GM12878 (cell line): ENCODE data around the gene CAPN7. TPM values are rescaled to one million over a fixed set of nuclear protein-coding genes. Genes with fewer than 3 reads are reported as not detected.

Experiments
- ESRRA ChIP-seq: IDR thresholded peaks from 2 replicates; pipeline ENCODE4 v1.6.1; 2012; ENCODE audit warnings: mild to moderate bottlenecking, low read length, improper control_type of control experiment
- HDAC2 ChIP-seq: fragments of 200-600 bp; sonication (generic); IDR thresholded peaks from 2 replicates; pipeline ENCODE4 v1.6.1; 2017
- NFYA ChIP-seq: IDR thresholded peaks from 2 replicates; pipeline ENCODE4 v1.6.1; 2011; ENCODE audit warnings: low read depth, mild to moderate bottlenecking, low read length, improper control_type of control experiment, borderline replicate concordance
- NR2C1 ChIP-seq: fragments of 450-650 bp; IDR thresholded peaks from 2 replicates; pipeline ENCODE4 v1.6.1; 2017; ENCODE audit warnings: antibody characterized with exemption, mild to moderate bottlenecking, moderate library complexity
- NR2C2 ChIP-seq: IDR thresholded peaks from 2 replicates; pipeline ENCODE4 v1.6.1; 2011; ENCODE audit warnings: borderline replicate concordance, low read depth; ENCODE audit not compliant: control insufficient read depth, insufficient read length
- PAX5 ChIP-seq: IDR thresholded peaks from 2 replicates; pipeline ENCODE4 v1.6.1; 2011; ENCODE audit warnings: low read depth, low read length, borderline replicate concordance
- PAX8 ChIP-seq: fragments of 450-650 bp; IDR thresholded peaks from 2 replicates; pipeline ENCODE4 v1.6.1; 2017; ENCODE audit warnings: mild to moderate bottlenecking, moderate library complexity
- POLR2AphosphoS2 ChIP-seq: IDR thresholded peaks from 2 replicates; pipeline ENCODE4 v1.6.1; 2011; ENCODE audit warnings: low read depth, mild to moderate bottlenecking, low read length, improper control_type of control experiment, moderate library complexity
- RELA ChIP-seq: fragments of 450-650 bp; IDR thresholded peaks from 2 replicates; pipeline ENCODE4 v1.8.0; 2014; ENCODE audit warnings: borderline replicate concordance; ENCODE audit not compliant: partially characterized antibody
- SREBF1 ChIP-seq: IDR thresholded peaks from 2 replicates; pipeline ENCODE4 v1.6.1; 2012; ENCODE audit warnings: mild to moderate bottlenecking, low read length
- STAT1 ChIP-seq: fragments of 450-650 bp; conservative IDR thresholded peaks from 2 replicates; pipeline ENCODE4 v1.6.1; 2014; ENCODE audit warnings: antibody characterized with exemption, mild to moderate bottlenecking
- TARDBP ChIP-seq: IDR thresholded peaks from 2 replicates; pipeline ENCODE4 v1.6.1; 2016; ENCODE audit warnings: borderline replicate concordance
- YBX1 ChIP-seq: fragments of 450-650 bp; IDR thresholded peaks from 2 replicates; pipeline ENCODE4 v1.6.1; 2016; ENCODE audit warnings: antibody characterized with exemption
- ZNF274 ChIP-seq: IDR thresholded peaks from one replicate; pipeline ENCODE4 v1.8.0; 2011; ENCODE audit not compliant: insufficient read length, insufficient read depth
- polyA plus RNA-seq, 11 experiments: library from polyadenylated mRNA; depleted of rRNA in 4 of 11; unstranded in 6 of 11; stranded (reverse) in 5 of 11; fragments of >200 nt; fragmentation: Nextera tagmentation in 4 of 11; fragmentation: Illumina TruSeq in 1 of 11; extraction: Ambion mirVana in 4 of 11; extraction: Trizol in 1 of 11; gene quantifications; 1 replicate in 1 of 11; 2 replicates in 10 of 11; pipeline versions ENCODE4 v1.2.1 to v1.2.3, GENCODE V29; 2011 to 2016; ENCODE audit warnings: inconsistent platforms in 2 of 11, missing spikeins in 2 of 11, low read depth in 1 of 11
- total RNA-seq, 4 experiments: library from RNA; depleted of rRNA in 3 of 4; stranded (reverse); fragments of >200 nt in 3 of 4; fragmentation: Illumina TruSeq in 1 of 4; extraction: Trizol in 1 of 4; gene quantifications; 2 replicates each; pipeline versions ENCODE4 v1.2.1 to v1.2.3, GENCODE V29; 2013 to 2021
- TF ChIP-seq, protein P1 (sequence below): IDR thresholded peaks from 2 replicates; pipeline ENCODE4 v1.6.1; 2012; ENCODE audit warnings: improper control_type of control experiment, low read depth, low read length; ENCODE audit not compliant: insufficient replicate concordance
- TF ChIP-seq, protein P2 (sequence below): fragments of 450-650 bp; IDR thresholded peaks from 2 replicates; pipeline ENCODE4 v1.6.1; 2016; ENCODE audit warnings: mild to moderate bottlenecking
- TF ChIP-seq, protein P3 (sequence below): fragments of 450-650 bp; formaldehyde crosslinking; IDR thresholded peaks from 2 replicates; pipeline ENCODE4 v1.4.0; 2022; ENCODE audit warnings: mild to moderate bottlenecking, moderate library complexity
- TF ChIP-seq, protein P4 (sequence below): fragments of 450-650 bp; formaldehyde crosslinking; IDR thresholded peaks from 2 replicates; pipeline ENCODE4 v1.5.0; 2022; ENCODE audit warnings: mild to moderate bottlenecking, missing genetic modification characterization

Gene CAPN7
- total and polyA plus RNA-seq, 10 of the 15 experiments (the other 5 are each of a cell fraction or from before 2014, with no cell fraction given): 5.3 to 27.0 (median 18.2) TPM

DNA sequence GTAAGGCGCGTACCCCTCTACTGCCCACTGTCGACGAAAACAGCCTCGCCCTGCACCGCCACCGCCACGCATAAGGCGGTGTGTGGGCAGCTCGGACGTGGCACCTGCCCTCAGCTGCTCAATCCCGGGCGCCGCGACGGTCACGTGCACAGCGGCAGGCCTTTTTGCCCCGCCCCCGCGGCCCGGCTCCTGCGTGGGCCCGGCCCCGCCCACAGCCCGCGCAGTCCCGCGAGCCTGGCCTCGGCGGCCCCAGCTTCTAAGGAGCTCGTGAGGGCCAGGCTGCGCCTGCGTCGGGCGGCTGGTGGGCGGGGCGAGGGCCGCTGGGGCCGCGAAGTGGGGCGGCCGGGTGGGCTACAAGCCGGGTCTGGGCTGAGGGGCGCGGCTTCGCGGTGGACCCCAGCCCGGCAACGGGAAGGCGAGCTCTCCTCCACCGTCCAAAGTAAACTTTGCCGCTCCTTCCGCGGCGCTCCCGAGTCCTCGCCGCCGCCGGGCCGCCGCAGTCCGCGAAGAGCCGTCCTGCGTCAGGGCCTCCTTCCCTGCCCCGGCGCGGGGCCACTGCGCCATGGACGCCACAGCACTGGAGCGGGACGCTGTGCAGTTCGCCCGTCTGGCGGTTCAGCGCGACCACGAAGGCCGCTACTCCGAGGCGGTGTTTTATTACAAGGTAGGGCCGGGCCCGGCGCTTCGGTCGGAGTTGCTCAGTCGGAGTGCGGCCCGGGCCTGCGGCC is at the start of gene CAPN7 (continued):
- no peak for TF ChIP-seq TARDBP
- TF ChIP-seq ESRRA: 0 out of 2 replicates have a peak, but pooled peaks have one; percentile 17
- TF ChIP-seq POLR2AphosphoS2: peak; percentile 88; the same call in 1 of the 2 replicates
- TF ChIP-seq STAT1: no peak
- TF ChIP-seq ZNF274: no peak
- TF ChIP-seq, protein P1, sequence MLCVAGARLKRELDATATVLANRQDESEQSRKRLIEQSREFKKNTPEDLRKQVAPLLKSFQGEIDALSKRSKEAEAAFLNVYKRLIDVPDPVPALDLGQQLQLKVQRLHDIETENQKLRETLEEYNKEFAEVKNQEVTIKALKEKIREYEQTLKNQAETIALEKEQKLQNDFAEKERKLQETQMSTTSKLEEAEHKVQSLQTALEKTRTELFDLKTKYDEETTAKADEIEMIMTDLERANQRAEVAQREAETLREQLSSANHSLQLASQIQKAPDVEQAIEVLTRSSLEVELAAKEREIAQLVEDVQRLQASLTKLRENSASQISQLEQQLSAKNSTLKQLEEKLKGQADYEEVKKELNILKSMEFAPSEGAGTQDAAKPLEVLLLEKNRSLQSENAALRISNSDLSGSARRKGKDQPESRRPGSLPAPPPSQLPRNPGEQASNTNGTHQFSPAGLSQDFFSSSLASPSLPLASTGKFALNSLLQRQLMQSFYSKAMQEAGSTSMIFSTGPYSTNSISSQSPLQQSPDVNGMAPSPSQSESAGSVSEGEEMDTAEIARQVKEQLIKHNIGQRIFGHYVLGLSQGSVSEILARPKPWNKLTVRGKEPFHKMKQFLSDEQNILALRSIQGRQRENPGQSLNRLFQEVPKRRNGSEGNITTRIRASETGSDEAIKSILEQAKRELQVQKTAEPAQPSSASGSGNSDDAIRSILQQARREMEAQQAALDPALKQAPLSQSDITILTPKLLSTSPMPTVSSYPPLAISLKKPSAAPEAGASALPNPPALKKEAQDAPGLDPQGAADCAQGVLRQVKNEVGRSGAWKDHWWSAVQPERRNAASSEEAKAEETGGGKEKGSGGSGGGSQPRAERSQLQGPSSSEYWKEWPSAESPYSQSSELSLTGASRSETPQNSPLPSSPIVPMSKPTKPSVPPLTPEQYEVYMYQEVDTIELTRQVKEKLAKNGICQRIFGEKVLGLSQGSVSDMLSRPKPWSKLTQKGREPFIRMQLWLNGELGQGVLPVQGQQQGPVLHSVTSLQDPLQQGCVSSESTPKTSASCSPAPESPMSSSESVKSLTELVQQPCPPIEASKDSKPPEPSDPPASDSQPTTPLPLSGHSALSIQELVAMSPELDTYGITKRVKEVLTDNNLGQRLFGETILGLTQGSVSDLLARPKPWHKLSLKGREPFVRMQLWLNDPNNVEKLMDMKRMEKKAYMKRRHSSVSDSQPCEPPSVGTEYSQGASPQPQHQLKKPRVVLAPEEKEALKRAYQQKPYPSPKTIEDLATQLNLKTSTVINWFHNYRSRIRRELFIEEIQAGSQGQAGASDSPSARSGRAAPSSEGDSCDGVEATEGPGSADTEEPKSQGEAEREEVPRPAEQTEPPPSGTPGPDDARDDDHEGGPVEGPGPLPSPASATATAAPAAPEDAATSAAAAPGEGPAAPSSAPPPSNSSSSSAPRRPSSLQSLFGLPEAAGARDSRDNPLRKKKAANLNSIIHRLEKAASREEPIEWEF: no peak
- TF ChIP-seq, protein P2, sequence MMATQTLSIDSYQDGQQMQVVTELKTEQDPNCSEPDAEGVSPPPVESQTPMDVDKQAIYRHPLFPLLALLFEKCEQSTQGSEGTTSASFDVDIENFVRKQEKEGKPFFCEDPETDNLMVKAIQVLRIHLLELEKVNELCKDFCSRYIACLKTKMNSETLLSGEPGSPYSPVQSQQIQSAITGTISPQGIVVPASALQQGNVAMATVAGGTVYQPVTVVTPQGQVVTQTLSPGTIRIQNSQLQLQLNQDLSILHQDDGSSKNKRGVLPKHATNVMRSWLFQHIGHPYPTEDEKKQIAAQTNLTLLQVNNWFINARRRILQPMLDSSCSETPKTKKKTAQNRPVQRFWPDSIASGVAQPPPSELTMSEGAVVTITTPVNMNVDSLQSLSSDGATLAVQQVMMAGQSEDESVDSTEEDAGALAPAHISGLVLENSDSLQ: no peak
- TF ChIP-seq, protein P3, sequence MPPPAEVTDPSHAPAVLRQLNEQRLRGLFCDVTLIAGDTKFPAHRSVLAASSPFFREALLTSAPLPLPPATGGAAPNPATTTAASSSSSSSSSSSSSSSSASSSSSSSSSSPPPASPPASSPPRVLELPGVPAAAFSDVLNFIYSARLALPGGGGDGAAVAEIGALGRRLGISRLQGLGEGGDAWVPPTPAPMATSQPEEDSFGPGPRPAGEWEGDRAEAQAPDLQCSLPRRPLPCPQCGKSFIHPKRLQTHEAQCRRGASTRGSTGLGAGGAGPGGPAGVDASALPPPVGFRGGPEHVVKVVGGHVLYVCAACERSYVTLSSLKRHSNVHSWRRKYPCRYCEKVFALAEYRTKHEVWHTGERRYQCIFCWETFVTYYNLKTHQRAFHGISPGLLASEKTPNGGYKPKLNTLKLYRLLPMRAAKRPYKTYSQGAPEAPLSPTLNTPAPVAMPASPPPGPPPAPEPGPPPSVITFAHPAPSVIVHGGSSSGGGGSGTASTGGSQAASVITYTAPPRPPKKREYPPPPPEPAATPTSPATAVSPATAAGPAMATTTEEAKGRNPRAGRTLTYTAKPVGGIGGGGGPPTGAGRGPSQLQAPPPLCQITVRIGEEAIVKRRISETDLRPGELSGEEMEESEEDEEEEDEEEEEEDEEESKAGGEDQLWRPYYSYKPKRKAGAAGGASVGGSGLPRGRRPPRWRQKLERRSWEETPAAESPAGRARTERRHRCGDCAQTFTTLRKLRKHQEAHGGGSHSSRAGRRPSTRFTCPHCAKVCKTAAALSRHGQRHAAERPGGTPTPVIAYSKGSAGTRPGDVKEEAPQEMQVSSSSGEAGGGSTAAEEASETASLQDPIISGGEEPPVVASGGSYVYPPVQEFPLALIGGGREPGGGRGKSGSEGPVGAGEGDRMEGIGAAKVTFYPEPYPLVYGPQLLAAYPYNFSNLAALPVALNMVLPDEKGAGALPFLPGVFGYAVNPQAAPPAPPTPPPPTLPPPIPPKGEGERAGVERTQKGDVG (CRISPR knock-in tag): no peak
- TF ChIP-seq PAX8: no peak
- TF ChIP-seq NR2C1: no peak
- no peak for TF ChIP-seq YBX1
- TF ChIP-seq HDAC2: no peak
- TF ChIP-seq SREBF1: no peak
- TF ChIP-seq, protein P4, sequence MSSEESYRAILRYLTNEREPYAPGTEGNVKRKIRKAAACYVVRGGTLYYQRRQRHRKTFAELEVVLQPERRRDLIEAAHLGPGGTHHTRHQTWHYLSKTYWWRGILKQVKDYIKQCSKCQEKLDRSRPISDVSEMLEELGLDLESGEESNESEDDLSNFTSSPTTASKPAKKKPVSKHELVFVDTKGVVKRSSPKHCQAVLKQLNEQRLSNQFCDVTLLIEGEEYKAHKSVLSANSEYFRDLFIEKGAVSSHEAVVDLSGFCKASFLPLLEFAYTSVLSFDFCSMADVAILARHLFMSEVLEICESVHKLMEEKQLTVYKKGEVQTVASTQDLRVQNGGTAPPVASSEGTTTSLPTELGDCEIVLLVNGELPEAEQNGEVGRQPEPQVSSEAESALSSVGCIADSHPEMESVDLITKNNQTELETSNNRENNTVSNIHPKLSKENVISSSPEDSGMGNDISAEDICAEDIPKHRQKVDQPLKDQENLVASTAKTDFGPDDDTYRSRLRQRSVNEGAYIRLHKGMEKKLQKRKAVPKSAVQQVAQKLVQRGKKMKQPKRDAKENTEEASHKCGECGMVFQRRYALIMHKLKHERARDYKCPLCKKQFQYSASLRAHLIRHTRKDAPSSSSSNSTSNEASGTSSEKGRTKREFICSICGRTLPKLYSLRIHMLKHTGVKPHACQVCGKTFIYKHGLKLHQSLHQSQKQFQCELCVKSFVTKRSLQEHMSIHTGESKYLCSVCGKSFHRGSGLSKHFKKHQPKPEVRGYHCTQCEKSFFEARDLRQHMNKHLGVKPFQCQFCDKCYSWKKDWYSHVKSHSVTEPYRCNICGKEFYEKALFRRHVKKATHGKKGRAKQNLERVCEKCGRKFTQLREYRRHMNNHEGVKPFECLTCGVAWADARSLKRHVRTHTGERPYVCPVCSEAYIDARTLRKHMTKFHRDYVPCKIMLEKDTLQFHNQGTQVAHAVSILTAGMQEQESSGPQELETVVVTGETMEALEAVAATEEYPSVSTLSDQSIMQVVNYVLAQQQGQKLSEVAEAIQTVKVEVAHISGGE (CRISPR knock-in tag): no peak
- TF ChIP-seq NFYA: no peak
- 0 out of 2 replicates have a peak, but pooled peaks have one; percentile 43 for TF ChIP-seq PAX5
- TF ChIP-seq NR2C2: no peak
- peak; percentile 34 for TF ChIP-seq RELA
